Cardiac fibroblast (primary cell): ENCODE results near the gene TMEM178B.

ENCODE experiments used
- DNase-seq, 2 donors: peaks; one replicate each; pipeline versions ENCODE4 v3.0.0 to v3.0.0-alpha.2; 2010; ENCODE audit warnings: low read depth in 2 of 2
- H3K4me3 ChIP-seq, 2 donors: replicated peaks in 1 of 2; 1 replicate in 1 of 2; 2 replicates in 1 of 2; pipeline ENCODE4 v1.5.1; 2011; ENCODE audit warnings: low read depth in 2 of 2, low read length in 2 of 2, mild to moderate bottlenecking in 2 of 2, moderate library complexity in 1 of 2
- TF ChIP-seq, protein P1 (sequence below): IDR thresholded peaks from one replicate; pipeline ENCODE4 v1.5.1; 2011; ENCODE audit warnings: low read depth, mild to moderate bottlenecking, low read length, inconsistent platforms

The TMEM178B gene

DNA sequence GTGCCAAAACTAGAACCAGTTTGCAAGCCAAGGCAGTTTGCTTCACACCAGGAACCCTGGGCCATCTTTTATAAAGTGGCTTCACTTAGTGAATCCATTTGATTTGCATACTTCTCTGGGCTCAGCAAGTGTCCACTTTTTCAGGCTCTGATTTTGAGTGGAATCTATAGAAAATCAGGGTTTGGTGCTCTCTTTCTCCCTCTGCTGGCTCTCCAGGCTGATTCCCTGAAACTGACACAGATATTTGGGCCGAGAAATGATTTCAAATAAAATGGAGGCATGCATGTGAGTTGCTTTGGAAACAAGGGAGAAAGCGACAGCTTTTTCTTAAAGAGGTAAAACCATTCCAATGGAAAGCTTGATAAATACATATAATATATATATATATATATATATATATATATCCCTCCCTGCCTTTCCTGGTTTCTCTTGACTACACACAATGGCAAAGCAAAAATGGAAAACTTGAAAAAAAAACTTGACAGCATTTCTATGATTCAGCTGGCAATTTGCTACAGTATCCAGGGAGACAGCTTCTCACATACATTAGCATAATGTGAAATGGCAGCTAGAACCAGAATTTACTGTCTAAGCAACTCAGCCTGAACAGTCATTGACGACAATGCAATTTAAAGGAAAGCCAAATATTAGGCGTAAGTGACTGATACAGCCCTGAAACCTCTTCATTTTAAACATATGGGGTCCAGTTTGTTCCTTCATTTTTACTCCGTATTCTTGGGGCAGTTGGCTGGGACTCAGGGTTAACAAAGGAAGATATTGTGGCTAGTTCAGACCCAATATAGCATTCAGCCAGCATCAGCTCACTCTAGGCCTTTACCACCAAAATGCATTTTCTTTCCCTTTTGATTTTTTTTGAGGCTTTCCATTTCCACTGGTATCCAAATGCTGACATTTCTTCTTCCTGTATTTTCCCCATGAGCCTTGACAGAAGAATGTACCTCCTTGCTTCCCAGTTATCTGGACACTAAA lies 188.5 kb downstream of the TMEM178B start:
- TF ChIP-seq, protein P1, sequence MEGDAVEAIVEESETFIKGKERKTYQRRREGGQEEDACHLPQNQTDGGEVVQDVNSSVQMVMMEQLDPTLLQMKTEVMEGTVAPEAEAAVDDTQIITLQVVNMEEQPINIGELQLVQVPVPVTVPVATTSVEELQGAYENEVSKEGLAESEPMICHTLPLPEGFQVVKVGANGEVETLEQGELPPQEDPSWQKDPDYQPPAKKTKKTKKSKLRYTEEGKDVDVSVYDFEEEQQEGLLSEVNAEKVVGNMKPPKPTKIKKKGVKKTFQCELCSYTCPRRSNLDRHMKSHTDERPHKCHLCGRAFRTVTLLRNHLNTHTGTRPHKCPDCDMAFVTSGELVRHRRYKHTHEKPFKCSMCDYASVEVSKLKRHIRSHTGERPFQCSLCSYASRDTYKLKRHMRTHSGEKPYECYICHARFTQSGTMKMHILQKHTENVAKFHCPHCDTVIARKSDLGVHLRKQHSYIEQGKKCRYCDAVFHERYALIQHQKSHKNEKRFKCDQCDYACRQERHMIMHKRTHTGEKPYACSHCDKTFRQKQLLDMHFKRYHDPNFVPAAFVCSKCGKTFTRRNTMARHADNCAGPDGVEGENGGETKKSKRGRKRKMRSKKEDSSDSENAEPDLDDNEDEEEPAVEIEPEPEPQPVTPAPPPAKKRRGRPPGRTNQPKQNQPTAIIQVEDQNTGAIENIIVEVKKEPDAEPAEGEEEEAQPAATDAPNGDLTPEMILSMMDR: peak; percentile 32
- peak in 1 of 2 donors; percentile 21 for DNase-seq
- no peak overlapping the region for H3K4me3 ChIP-seq

DNA sequence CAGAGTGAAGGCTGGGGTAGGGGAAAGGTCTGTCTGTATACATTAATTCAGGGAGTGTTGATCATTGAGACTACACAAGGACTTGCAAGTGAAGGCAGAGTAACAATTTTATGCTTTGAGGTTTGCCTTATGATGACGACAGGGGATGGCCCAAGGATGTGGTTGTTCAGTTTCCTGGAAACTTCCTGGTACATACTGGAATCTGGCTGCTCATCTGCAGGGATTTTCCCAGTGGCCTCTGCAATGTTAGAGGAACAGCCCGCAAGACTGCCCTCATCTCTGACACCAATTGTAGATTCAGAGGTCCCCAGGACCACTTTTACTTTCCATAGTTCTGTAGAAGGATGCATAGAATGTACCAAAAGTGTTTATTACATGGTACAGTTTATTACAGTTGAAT lies 189.6 kb downstream of the TMEM178B start:
- TF ChIP-seq, protein P1: no peak
- DNase-seq: no peak
- H3K4me3 ChIP-seq: no peak overlapping the region

DNA sequence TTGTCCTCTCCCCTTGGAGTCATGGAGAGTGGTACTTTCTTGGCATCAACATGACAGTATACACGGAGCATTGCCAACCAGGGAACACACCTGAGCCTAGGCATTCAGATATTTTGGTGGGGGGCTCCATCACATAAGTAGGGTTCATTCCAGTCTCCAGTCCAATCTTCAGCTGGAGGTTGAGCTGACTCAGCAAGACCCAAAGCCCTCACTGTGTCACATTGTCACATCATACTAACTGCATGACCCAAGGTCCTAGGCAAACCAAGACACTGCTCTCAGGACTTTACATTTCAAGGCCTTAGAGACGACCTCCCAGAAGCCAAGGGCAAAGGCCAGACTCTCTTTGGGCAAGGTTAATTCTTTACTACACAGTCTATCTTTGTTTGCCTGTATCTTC lies 190.1 kb downstream of the TMEM178B start:
- TF ChIP-seq, protein P1: no peak
- no peak overlapping the region for H3K4me3 ChIP-seq
- DNase-seq: no peak

DNA sequence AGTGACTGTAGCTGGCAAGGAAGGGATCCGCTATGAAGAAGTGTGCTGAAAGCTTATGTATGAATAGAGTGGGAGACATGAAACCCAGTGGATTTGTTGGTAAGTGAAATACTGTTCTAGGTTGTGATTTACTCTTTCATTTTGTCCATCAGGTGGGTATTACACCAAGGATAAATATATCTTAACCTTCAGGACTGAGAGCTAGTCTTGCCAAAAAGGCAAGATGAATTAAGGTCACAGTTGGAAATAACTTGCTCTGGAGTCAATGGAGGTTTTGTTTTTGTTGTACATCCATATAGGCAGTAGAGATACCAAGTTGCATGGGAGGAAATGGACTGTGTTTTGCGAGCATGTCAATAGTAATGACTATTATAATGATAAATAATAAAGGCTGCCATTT lies 190.6 kb downstream of the TMEM178B start:
- DNase-seq: no peak
- H3K4me3 ChIP-seq: no peak overlapping the region
- TF ChIP-seq, protein P1: no peak

DNA sequence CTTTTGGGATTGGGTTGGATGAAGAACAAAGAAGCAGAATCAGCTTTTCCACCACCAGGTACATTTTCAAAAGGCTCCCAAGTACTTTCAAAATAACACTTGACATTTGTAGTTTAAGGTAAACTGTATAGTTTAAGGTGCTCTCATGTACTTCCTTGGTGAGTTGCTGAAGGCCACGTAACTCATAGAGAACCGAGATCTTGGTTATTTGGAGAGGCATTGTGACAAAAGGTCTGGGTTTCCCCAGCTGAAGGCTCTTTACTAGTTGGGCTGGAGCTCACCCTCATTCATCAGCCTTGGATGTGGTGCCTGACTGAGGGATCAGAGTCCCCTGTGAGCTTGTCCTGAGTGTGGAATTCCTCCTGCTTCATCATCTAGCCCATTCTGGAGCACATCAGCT lies 191.8 kb downstream of the TMEM178B start:
- TF ChIP-seq, protein P1: no peak
- H3K4me3 ChIP-seq: no peak overlapping the region
- DNase-seq: no peak

DNA sequence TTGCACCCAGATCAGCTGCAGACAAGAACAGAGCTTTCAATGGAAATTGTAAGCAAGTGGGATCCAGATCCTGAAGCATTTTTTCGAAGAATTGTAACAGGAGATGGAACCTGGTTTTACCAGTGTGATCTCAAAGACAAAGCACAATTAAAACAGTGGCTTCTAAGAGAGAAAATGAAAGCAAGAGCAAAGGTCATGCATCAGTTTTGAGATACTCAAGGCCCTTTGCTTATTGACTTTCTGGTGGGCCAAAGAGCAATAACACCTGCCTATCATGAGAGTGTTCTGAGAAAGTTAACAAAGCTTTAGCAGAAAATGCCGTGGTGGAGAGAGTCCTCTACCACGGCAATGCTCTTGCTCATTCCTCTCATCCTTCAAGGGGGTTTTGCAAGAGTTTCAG lies 194.8 kb downstream of the TMEM178B start:
- H3K4me3 ChIP-seq: no peak overlapping the region
- no peak for DNase-seq
- TF ChIP-seq, protein P1: no peak
